ENCODE results near the gene TCTA.

The TCTA gene

GRCh38 chr3:49460188-49460890 is 48.1 kb downstream of the TCTA start:
- Histone ChIP-seq H2AFZ (ENCODE audit: low read length, unreplicated experiment) (no peak overlapping the region), H3K79me2 (ENCODE audit: control insufficient read depth, insufficient read depth, low read length, unreplicated experiment) (no peaks in the 10 kb centered on the region), H3K27me3 (ENCODE audit: insufficient read depth, low read length) (no peaks in the 10 kb centered on the region), H3K36me3 (ENCODE audit: insufficient read depth, low read length) (no peaks in the 10 kb centered on the region), H3K27ac (ENCODE audit: low read depth, low read length) (no peak overlapping the region), H3K4me3 (ENCODE audit: low read depth, low read length) (no peak overlapping the region), H3K4me1 (ENCODE audit: control insufficient read depth, insufficient read depth, low read length, unreplicated experiment) (peaks cover 17% of the 10 kb centered on the region)

- no peak overlapping the region for H3K4me3 ChIP-seq (ENCODE audit: low read depth, low read length)
- H2AFZ ChIP-seq (ENCODE audit: low read length, unreplicated experiment) = no peak overlapping the region
- H3K27me3 ChIP-seq (ENCODE audit: insufficient read depth, low read length) = no peaks in the 10 kb centered on the region
- H3K79me2 ChIP-seq (ENCODE audit: control insufficient read depth, insufficient read depth, low read length, unreplicated experiment) = no peaks in the 10 kb centered on the region
- no peaks in the 10 kb centered on the region for H3K36me3 ChIP-seq (ENCODE audit: insufficient read depth, low read length)
- no peak overlapping the region for H3K27ac ChIP-seq (ENCODE audit: low read depth, low read length)
- peaks cover 17% of the 10 kb centered on the region for H3K4me1 ChIP-seq (ENCODE audit: control insufficient read depth, insufficient read depth, low read length, unreplicated experiment)
Observed at GRCh38 chr3:49460956-49461355, 48.7 kb downstream of the TCTA start.

GRCh38 chr3:49461443-49462171 is 49.4 kb downstream of the TCTA start:
- Histone ChIP-seq H3K4me1 (ENCODE audit: control insufficient read depth, insufficient read depth, low read length, unreplicated experiment) (peaks cover 12% of the 10 kb centered on the region), H3K36me3 (ENCODE audit: insufficient read depth, low read length) (no peaks in the 10 kb centered on the region), H3K27me3 (ENCODE audit: insufficient read depth, low read length) (no peaks in the 10 kb centered on the region), H3K27ac (ENCODE audit: low read depth, low read length) (no peak overlapping the region), H2AFZ (ENCODE audit: low read length, unreplicated experiment) (peak overlapping the region; percentile 18), H3K79me2 (ENCODE audit: control insufficient read depth, insufficient read depth, low read length, unreplicated experiment) (no peaks in the 10 kb centered on the region), H3K4me3 (ENCODE audit: low read depth, low read length) (no peak overlapping the region)

DNA sequence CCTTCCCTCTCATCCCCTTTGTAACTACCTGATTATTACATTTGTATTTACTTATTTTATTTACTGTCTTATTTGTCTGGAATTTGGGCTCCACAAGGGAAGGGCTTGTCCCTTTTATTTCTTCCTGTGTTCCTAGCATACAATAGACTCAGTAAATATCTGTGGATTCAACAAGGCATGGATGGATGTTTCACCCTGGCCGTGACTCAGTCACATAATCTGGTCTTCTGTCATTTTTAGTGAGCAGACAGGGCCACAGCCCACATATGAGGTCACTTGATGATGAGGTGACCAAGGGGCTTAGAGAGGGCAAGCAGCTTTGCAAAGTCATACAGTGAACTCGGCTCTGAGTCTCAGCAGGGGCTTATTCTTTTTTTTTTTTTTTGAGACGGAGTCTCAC is 50.0 kb downstream of the TCTA start:
- Histone ChIP-seq H3K4me3 (ENCODE audit: low read depth, low read length) (no peak overlapping the region), H3K36me3 (ENCODE audit: insufficient read depth, low read length) (no peaks in the 10 kb centered on the region), H3K79me2 (ENCODE audit: control insufficient read depth, insufficient read depth, low read length, unreplicated experiment) (no peaks in the 10 kb centered on the region), H3K4me1 (ENCODE audit: control insufficient read depth, insufficient read depth, low read length, unreplicated experiment) (peaks cover 11% of the 10 kb centered on the region), H3K27ac (ENCODE audit: low read depth, low read length) (no peak overlapping the region), H2AFZ (ENCODE audit: low read length, unreplicated experiment) (peak overlapping the region; percentile 18), H3K27me3 (ENCODE audit: insufficient read depth, low read length) (no peaks in the 10 kb centered on the region)

DNA sequence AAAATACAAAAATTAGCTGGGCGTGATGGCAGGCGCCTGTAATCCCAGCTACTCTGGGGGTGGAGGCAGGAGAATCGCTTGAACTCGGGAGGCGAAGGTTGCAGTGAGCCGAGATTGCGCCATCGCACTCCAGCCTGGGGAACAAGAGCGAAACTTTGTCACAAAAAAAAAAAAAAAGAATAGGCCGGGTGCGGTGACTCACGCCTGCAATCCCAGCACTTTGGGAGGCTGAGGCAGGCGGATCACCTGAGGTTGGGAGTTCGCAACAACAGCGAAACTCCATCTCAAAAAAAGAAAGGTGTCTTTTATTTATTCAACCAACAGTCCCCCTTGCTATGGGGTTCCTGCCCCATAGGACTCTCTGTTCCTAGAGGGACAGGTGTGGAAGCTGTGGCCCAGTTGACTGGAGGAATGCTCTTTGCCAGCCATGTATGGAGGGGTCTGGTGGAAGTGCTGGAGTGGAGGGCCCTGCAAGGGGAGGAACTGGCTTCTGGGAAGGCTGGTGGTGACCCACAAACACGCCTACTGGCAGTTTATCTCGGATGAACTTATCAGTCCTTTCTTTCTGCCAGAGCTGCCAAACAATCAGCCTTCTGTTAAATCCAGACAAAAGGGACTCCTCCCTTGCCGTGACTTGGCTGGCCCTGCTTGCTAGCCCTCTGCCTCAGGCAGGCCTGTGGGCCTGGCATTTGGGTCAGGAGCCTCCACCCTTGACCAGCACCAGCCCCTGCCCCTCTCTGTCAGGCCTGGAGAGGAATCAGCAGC is 53.2 kb downstream of the TCTA start:
- Histone ChIP-seq H3K27ac (ENCODE audit: low read depth, low read length) (no peak overlapping the region), H2AFZ (ENCODE audit: low read length, unreplicated experiment) (no peak overlapping the region), H3K4me1 (ENCODE audit: control insufficient read depth, insufficient read depth, low read length, unreplicated experiment) (peaks cover 20% of the 10 kb centered on the region), H3K36me3 (ENCODE audit: insufficient read depth, low read length) (no peaks in the 10 kb centered on the region), H3K4me3 (ENCODE audit: low read depth, low read length) (no peak overlapping the region), H3K27me3 (ENCODE audit: insufficient read depth, low read length) (no peaks in the 10 kb centered on the region), H3K79me2 (ENCODE audit: control insufficient read depth, insufficient read depth, low read length, unreplicated experiment) (no peaks in the 10 kb centered on the region)
